HepG2 (cell line): ENCODE measurements around the gene POLA2. TPM values are rescaled to one million over a fixed set of nuclear protein-coding genes. Genes with fewer than 3 reads are reported as not detected.

Experiments
- ATAC-seq: fragments of 200-7000 bp; cut with Tn5 transposase; 3 replicates; pipeline ENCODE4 v1.9.1; 2020; ENCODE audit warnings: mild to moderate bottlenecking, moderate library complexity
- BruUV-seq: library from RNA; stranded (reverse); fragments of 400-500 nt; replicated peaks from 2 replicates; lab custom pipeline; 2021; lab: Mats Ljungman, UMichigan
- CTCF ChIA-PET: fragments of 300-600 bp; formaldehyde crosslinking; extraction: SDS; loops from one replicate; lab custom pipeline; 2021; ENCODE audit warnings: low total read pairs, inconsistent platforms, low intra/inter-chr PET ratio; lab: Yijun Ruan, JAX
- POLR2A ChIA-PET: fragments of 350-600 bp; sonication (Branson Sonifier 250); formaldehyde crosslinking; loops from one replicate; lab custom pipeline; 2020; ENCODE audit warnings: antibody characterized with exemption, inconsistent platforms; lab: Yijun Ruan, JAX
- DNase-seq: peaks from one replicate; pipeline ENCODE4 v3.0.0-alpha.2; 2015; ENCODE audit warnings: low spot score
- FAIRE-seq: peaks from 3 replicates; lab custom pipeline; 2011; peaks lifted over from hg19 to GRCh38; lab: Jason Lieb, UNC
- H2AFZ ChIP-seq: one replicate; pipeline ENCODE4 v1.6.1; 2011; ENCODE audit warnings: low read length, inconsistent platforms
- H3K27ac ChIP-seq: fragments of 300-600 bp; 3 replicates; pipeline ENCODE4 v1.8.0; 2011; ENCODE audit warnings: mixed run types, mild to moderate bottlenecking, mixed read lengths, low read length, inconsistent platforms; ENCODE audit not compliant: insufficient read depth; ENCODE audit errors: extremely low read length
- H3K27me3 ChIP-seq, 2 experiments: fragments of 200-600 bp in 1 of 2; 2 replicates in 1 of 2; 3 replicates in 1 of 2; pipeline versions ENCODE4 v1.6.0 to v1.8.0; 2011; ENCODE audit warnings: low read length in 2 of 2, mild to moderate bottlenecking in 2 of 2, moderate library complexity in 2 of 2, inconsistent platforms in 1 of 2; ENCODE audit not compliant: insufficient read depth in 2 of 2, control insufficient read depth in 1 of 2
- H3K36me3 ChIP-seq, 2 experiments: fragments of 200-600 bp in 1 of 2; replicated peaks in 1 of 2; 2 replicates in 1 of 2; 3 replicates in 1 of 2; pipeline versions ENCODE4 v1.5.1 to v1.8.0; 2011; ENCODE audit warnings: low read length in 2 of 2, inconsistent platforms in 1 of 2; ENCODE audit not compliant: insufficient read depth in 2 of 2, control insufficient read depth in 1 of 2
- H3K4me1 ChIP-seq: 2 replicates; pipeline ENCODE4 v1.5.1; 2012; ENCODE audit warnings: low read length, inconsistent platforms; ENCODE audit not compliant: insufficient read depth
- H3K4me2 ChIP-seq: 2 replicates; pipeline ENCODE4 v1.6.0; 2011; ENCODE audit warnings: low read depth, low read length, inconsistent platforms
- H3K4me3 ChIP-seq, 3 experiments: fragments of 200-600 bp in 1 of 3; sonication (generic), shearing (Covaris generic) in 1 of 3; replicated peaks in 1 of 3; 2 replicates each; pipeline ENCODE4 v1.5.1; 2011 to 2016; ENCODE audit warnings: low read length in 3 of 3, inconsistent platforms in 2 of 3, low read depth in 2 of 3, mild to moderate bottlenecking in 2 of 3, control low read depth in 1 of 3, mixed read lengths in 1 of 3; ENCODE audit not compliant: insufficient read depth in 1 of 3
- H3K79me2 ChIP-seq: one replicate; pipeline ENCODE4 v1.6.1; 2011; ENCODE audit warnings: low read length, inconsistent platforms; ENCODE audit not compliant: insufficient read depth
- H3K9ac ChIP-seq: 2 replicates; pipeline ENCODE4 v1.6.0; 2011; ENCODE audit warnings: mild to moderate bottlenecking, low read depth, low read length, inconsistent platforms; ENCODE audit not compliant: insufficient read depth
- H3K9me3 ChIP-seq: 2 replicates; pipeline ENCODE4 v1.5.1; 2012; ENCODE audit warnings: mild to moderate bottlenecking, low read length
- H4K20me1 ChIP-seq: 2 replicates; pipeline ENCODE4 v1.6.0; 2011; ENCODE audit warnings: inconsistent platforms, mild to moderate bottlenecking, low read length, moderate library complexity; ENCODE audit not compliant: insufficient read depth
- ASH2L ChIP-seq: fragments of 300-600, 200-600 bp; sonication (generic); IDR thresholded peaks from 2 replicates; pipeline ENCODE4 v1.7.0; 2017; ENCODE audit warnings: low read depth, mild to moderate bottlenecking, moderate library complexity, mixed read lengths, low read length; ENCODE audit not compliant: insufficient read length
- HNRNPL ChIP-seq: fragments of 200-400 bp; formaldehyde crosslinking; IDR thresholded peaks from 2 replicates; pipeline ENCODE4 v1.6.1; 2017; ENCODE audit warnings: mild to moderate bottlenecking, low read depth, low read length
- MBNL3 ChIP-seq: fragments of 250-450 bp; sonication (Bioruptor Pico); conservative IDR thresholded peaks from 2 replicates; pipeline ENCODE4 v1.8.0; 2022; ENCODE audit warnings: mild to moderate bottlenecking, inconsistent platforms
- ZNF24 ChIP-seq: fragments of 450-650 bp; IDR thresholded peaks from 2 replicates; pipeline ENCODE4 v1.6.1; 2017; ENCODE audit warnings: antibody characterized with exemption, mild to moderate bottlenecking
- ZNF768 ChIP-seq: sonication (generic); formaldehyde crosslinking; IDR thresholded peaks from 2 replicates; pipeline ENCODE4 v1.4.0; 2020; ENCODE audit warnings: missing genetic modification reagents
- WGBS: methylation state at CpG from one replicate; pipeline ENCODE4 v1.1.6; 2017; ENCODE audit warnings: low lambda C conversion rate; 5-methylcytosine and 5-hydroxymethylcytosine counted together
- in situ Hi-C: cut with HindIII; loops from 2 replicates; pipeline ENCODE4 v1.10.0; 2017; ENCODE audit warnings: low pct_unique_long_range_greater_than_20kb; ENCODE audit not compliant: extremely low pct_ligation_motif_present
- intact Hi-C: fragments of 100-400 bp; cut with micrococcal nuclease; formaldehyde crosslinking; loops from one replicate; pipeline ENCODE4 v1.10.0; 2022; ENCODE audit not compliant: unreplicated experiment
- polyA plus RNA-seq, 8 experiments: library from polyadenylated mRNA; depleted of rRNA in 3 of 8; stranded (reverse) in 7 of 8; unstranded in 1 of 8; fragments of >200 nt; fragmentation: Illumina TruSeq in 4 of 8; extraction: Trizol in 4 of 8; gene quantifications; 2 replicates each; pipeline versions ENCODE4 v1.2.1 to v1.2.3, GENCODE V29; 2011 to 2016; ENCODE audit warnings: low read depth in 4 of 8, missing spikeins in 1 of 8, mixed read lengths in 1 of 8; ENCODE audit not compliant: insufficient read depth in 1 of 8
- total RNA-seq, 5 experiments: library from RNA; depleted of rRNA; stranded (reverse); fragments of >200 nt; fragmentation: Illumina TruSeq; extraction: Trizol; gene quantifications; 2 replicates each; pipeline ENCODE4 v1.2.3, GENCODE V29; 2016; ENCODE audit warnings: low read depth in 1 of 5
- TF ChIP-seq, protein P1 (sequence below): sonication (generic); formaldehyde crosslinking; IDR thresholded peaks from 2 replicates; pipeline ENCODE4 v1.4.0; 2020; ENCODE audit warnings: missing genetic modification reagents

Gene POLA2
- total and polyA plus RNA-seq, 2 of the 13 experiments (the other 11 are each of a cell fraction or from before 2014, with no cell fraction given): 9.7 to 15.6 TPM

DNA sequence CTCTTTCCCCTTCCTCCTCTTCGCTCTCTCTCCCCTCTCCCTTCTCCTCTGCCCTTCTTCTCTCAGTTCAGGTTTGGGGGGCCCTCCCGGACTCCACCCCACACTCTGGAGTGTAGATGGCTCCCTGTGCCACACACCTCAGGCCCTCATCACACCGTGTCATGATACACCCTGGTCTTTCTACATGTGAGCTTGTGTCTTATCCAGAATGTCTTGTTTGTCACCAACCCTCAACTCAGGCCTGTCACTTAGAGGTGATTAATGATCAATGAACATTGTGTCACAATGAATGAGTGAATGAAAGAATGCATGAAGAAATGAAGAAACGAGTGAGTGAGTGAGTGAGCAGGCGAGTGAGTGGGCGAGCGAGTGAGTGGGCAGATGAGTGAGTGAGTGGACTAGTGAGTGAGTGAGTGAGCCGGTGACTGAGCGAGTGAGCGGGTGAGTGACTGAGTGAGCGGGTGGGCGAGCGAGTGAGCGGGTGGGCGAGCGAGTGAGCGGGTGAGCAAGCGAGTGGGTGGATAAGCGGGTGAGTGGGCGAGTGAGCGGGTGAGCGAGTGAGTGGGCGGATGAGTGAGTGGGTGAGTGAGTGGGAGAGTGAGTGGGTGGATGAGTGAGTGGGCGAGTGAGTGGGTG, 46.2 kb upstream of the POLA2 start:
- Histone ChIP-seq H3K9ac (no peak overlapping the region), H3K4me2 (no peak overlapping the region), H3K27ac (no peak overlapping the region), H2AFZ (no peak overlapping the region), H3K9me3 (no peaks in the 10 kb centered on the region), H3K4me1 (peaks cover 9% of the 10 kb centered on the region), H3K79me2 (no peaks in the 10 kb centered on the region), H3K4me3 (no peak overlapping the region), H3K27me3 (peaks cover 0 to 4% of the 10 kb centered on the region in 2 experiments; a peak in 1 of 5 replicates), H3K36me3 (0 out of 5 replicates have a peak, but pooled peaks cover 1 to 4% of the 10 kb centered on the region in 2 experiments), H4K20me1 (no peaks in the 10 kb centered on the region)
- ATAC-seq: peak; percentile 7; the same call in 2 of the 3 replicates
- 75% methylated on average over 24 of the region's 24 CpGs for WGBS
- POLR2A ChIA-PET: no interaction called here
- no peak for FAIRE-seq
- TF ChIP-seq, protein P1, sequence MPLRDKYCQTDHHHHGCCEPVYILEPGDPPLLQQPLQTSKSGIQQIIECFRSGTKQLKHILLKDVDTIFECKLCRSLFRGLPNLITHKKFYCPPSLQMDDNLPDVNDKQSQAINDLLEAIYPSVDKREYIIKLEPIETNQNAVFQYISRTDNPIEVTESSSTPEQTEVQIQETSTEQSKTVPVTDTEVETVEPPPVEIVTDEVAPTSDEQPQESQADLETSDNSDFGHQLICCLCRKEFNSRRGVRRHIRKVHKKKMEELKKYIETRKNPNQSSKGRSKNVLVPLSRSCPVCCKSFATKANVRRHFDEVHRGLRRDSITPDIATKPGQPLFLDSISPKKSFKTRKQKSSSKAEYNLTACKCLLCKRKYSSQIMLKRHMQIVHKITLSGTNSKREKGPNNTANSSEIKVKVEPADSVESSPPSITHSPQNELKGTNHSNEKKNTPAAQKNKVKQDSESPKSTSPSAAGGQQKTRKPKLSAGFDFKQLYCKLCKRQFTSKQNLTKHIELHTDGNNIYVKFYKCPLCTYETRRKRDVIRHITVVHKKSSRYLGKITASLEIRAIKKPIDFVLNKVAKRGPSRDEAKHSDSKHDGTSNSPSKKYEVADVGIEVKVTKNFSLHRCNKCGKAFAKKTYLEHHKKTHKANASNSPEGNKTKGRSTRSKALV (CRISPR knock-in tag): no peak
- no peak for TF ChIP-seq MBNL3 (CRISPR knock-in tag)
- peak; percentile 40; the same call in 1 of the 2 replicates for TF ChIP-seq HNRNPL
- TF ChIP-seq ASH2L: peak; percentile 83
- TF ChIP-seq ZNF768 (CRISPR knock-in tag): no peak
- TF ChIP-seq ZNF24: peak; percentile 87
- intact Hi-C loops (no loop called here), in situ Hi-C loops (loop anchor here (5.0 kb wide), 1 partner anchor 42 kb away; no protein-coding TSS in a partner anchor)
- CTCF ChIA-PET: no interaction called here
- DNase-seq: no peak
- BruUV-seq: no TSS peak
